Measurements from ENCODE around the gene LAX1.

GRCh38 chr1:203797216-203797615 is 32.2 kb downstream of the LAX1 start:
- TF ChIP-seq TAF1 (IDR thresholded peaks at IDR 0.05; ENCODE audit: borderline replicate concordance, low read depth, low read length): no peak
- TF ChIP-seq POLR2AphosphoS5 (IDR thresholded peaks at IDR 0.05; ENCODE audit: low read depth, low read length): no peak
- TF ChIP-seq POLR2A (IDR thresholded peaks at IDR 0.05; ENCODE audit: low read depth, low read length): no peak

Data from GM12892 (cell line).